Astrocyte (in vitro differentiated cells and primary cell): ENCODE data around the gene HMGCL. TPM values are rescaled to one million over a fixed set of nuclear protein-coding genes. Genes with fewer than 3 reads are reported as not detected.
"Not testable (repeated sequence)": the region's sequence is repeated elsewhere in the genome, so short reads cannot be mapped to it uniquely, and the experiment has no call there.

Source experiments
- DNase-seq: peaks from one replicate; pipeline ENCODE4 v3.0.0-alpha.2; 2010; ENCODE audit warnings: low read depth
- FAIRE-seq: peaks from 2 replicates; lab custom pipeline; 2011; peaks lifted over from hg19 to GRCh38; lab: Jason Lieb, UNC
- H2AFZ ChIP-seq: 2 replicates; pipeline ENCODE4 v1.6.0; 2012; ENCODE audit warnings: low read depth, low read length, inconsistent platforms
- H3K27ac ChIP-seq: 2 replicates; pipeline ENCODE4 v1.5.1; 2011; ENCODE audit warnings: low read depth, low read length, inconsistent platforms
- H3K27me3 ChIP-seq: 2 replicates; pipeline ENCODE4 v1.6.0; 2011; ENCODE audit warnings: low read length, inconsistent platforms; ENCODE audit not compliant: insufficient read depth
- H3K36me3 ChIP-seq: 2 replicates; pipeline ENCODE4 v1.5.1; 2011; ENCODE audit warnings: low read length, inconsistent platforms; ENCODE audit not compliant: insufficient read depth
- H3K4me1 ChIP-seq: 2 replicates; pipeline ENCODE4 v1.5.1; 2011; ENCODE audit warnings: low read length, inconsistent platforms; ENCODE audit not compliant: insufficient read depth
- H3K4me2 ChIP-seq: 2 replicates; pipeline ENCODE4 v1.6.0; 2012; ENCODE audit warnings: low read length, inconsistent platforms
- H3K4me3 ChIP-seq: 2 replicates; pipeline ENCODE4 v1.5.1; 2011; ENCODE audit warnings: low read depth, mild to moderate bottlenecking, low read length, inconsistent platforms; ENCODE audit not compliant: insufficient read depth
- H3K79me2 ChIP-seq: 2 replicates; pipeline ENCODE4 v1.6.0; 2012; ENCODE audit warnings: mild to moderate bottlenecking, low read length, inconsistent platforms; ENCODE audit not compliant: insufficient read depth
- H3K9ac ChIP-seq: 2 replicates; pipeline ENCODE4 v1.6.0; 2012; ENCODE audit warnings: mild to moderate bottlenecking, low read length, inconsistent platforms
- H3K9me3 ChIP-seq: 2 replicates; pipeline ENCODE4 v1.5.1; 2012; ENCODE audit warnings: low read depth, mild to moderate bottlenecking, low read length, inconsistent platforms; ENCODE audit not compliant: insufficient read depth
- H4K20me1 ChIP-seq: 2 replicates; pipeline ENCODE4 v1.6.0; 2012; ENCODE audit warnings: low read length, inconsistent platforms; ENCODE audit not compliant: insufficient read depth
- H3K27ac Mint-ChIP-seq: one replicate; pipeline ENCODE4 v1.8.0; 2021; ENCODE audit warnings: mild to moderate bottlenecking, mixed read lengths; ENCODE audit not compliant: unreplicated experiment
- H3K27me3 Mint-ChIP-seq: one replicate; pipeline ENCODE4 v1.8.0; 2021; ENCODE audit warnings: low read depth, mixed read lengths; ENCODE audit not compliant: unreplicated experiment
- H3K36me3 Mint-ChIP-seq: one replicate; pipeline ENCODE4 v1.8.0; 2021; ENCODE audit warnings: low read depth, mixed read lengths; ENCODE audit not compliant: unreplicated experiment
- H3K4me1 Mint-ChIP-seq: one replicate; pipeline ENCODE4 v1.8.0; 2021; ENCODE audit warnings: low read depth, mixed read lengths; ENCODE audit not compliant: unreplicated experiment
- H3K4me3 Mint-ChIP-seq: one replicate; pipeline ENCODE4 v1.8.0; 2021; ENCODE audit warnings: mild to moderate bottlenecking, moderate library complexity, mixed read lengths; ENCODE audit not compliant: unreplicated experiment
- H3K9me3 Mint-ChIP-seq: one replicate; pipeline ENCODE4 v1.8.0; 2021; ENCODE audit warnings: mild to moderate bottlenecking, mixed read lengths; ENCODE audit not compliant: unreplicated experiment
- EZH2 ChIP-seq: IDR thresholded peaks from 2 replicates; pipeline ENCODE4 v1.6.1; 2012; ENCODE audit warnings: mild to moderate bottlenecking, low read length, inconsistent platforms; ENCODE audit not compliant: insufficient read depth
- total RNA-seq: library from RNA; stranded (reverse); gene quantifications from 2 replicates; pipeline ENCODE4 v1.2.1, GENCODE V29; 2021
- TF ChIP-seq, protein P1 (sequence below): IDR thresholded peaks from 2 replicates; pipeline ENCODE4 v1.5.1; 2011; ENCODE audit warnings: low read depth, mild to moderate bottlenecking, inconsistent platforms, low read length, moderate library complexity; ENCODE audit not compliant: insufficient read depth

HMGCL gene
- total RNA-seq, 1 donor from 2014 or later, result 17.1 TPM

DNA sequence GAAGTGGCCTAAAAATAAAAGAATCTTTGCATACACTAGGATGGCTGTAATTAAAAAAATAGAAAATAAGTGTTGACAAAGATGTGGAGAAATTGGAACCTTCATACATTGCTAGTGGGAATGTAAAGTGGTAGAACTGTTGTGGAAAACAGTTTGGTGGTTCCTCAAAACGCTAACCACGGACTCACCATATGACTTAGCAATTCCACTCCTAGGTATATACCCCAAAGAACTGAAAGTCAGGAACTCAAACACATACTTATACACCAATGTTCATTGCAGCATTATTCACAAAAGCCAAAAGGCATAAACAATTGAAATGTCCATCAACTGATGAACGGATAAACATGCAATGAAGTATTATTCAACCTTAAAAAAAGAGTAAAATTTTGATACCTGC lies 10.8 kb upstream of the HMGCL start:
- Mint-ChIP-seq H3K27me3 (peaks cover 10% of the 10 kb centered on the region), H3K4me1 (peaks cover 4% of the 10 kb centered on the region), H3K9me3 (no peaks in the 10 kb centered on the region), H3K4me3 (no peak overlapping the region), H3K27ac (no peak overlapping the region), H3K36me3 (no peaks in the 10 kb centered on the region)
- Histone ChIP-seq H3K4me3 (no peak overlapping the region), H3K36me3 (no peaks in the 10 kb centered on the region), H4K20me1 (no peaks in the 10 kb centered on the region), H3K4me1 (no peaks in the 10 kb centered on the region), H3K27me3 (peaks cover 2% of the 10 kb centered on the region), H3K27ac (no peak overlapping the region), H3K9me3 (no peaks in the 10 kb centered on the region), H2AFZ (no peak overlapping the region), H3K4me2 (no peak overlapping the region), H3K79me2 (no peaks in the 10 kb centered on the region), H3K9ac (no peak overlapping the region)
- no peak for FAIRE-seq
- TF ChIP-seq EZH2, result no peak
- TF ChIP-seq, protein P1, sequence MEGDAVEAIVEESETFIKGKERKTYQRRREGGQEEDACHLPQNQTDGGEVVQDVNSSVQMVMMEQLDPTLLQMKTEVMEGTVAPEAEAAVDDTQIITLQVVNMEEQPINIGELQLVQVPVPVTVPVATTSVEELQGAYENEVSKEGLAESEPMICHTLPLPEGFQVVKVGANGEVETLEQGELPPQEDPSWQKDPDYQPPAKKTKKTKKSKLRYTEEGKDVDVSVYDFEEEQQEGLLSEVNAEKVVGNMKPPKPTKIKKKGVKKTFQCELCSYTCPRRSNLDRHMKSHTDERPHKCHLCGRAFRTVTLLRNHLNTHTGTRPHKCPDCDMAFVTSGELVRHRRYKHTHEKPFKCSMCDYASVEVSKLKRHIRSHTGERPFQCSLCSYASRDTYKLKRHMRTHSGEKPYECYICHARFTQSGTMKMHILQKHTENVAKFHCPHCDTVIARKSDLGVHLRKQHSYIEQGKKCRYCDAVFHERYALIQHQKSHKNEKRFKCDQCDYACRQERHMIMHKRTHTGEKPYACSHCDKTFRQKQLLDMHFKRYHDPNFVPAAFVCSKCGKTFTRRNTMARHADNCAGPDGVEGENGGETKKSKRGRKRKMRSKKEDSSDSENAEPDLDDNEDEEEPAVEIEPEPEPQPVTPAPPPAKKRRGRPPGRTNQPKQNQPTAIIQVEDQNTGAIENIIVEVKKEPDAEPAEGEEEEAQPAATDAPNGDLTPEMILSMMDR, result no peak
- no peak for DNase-seq

DNA sequence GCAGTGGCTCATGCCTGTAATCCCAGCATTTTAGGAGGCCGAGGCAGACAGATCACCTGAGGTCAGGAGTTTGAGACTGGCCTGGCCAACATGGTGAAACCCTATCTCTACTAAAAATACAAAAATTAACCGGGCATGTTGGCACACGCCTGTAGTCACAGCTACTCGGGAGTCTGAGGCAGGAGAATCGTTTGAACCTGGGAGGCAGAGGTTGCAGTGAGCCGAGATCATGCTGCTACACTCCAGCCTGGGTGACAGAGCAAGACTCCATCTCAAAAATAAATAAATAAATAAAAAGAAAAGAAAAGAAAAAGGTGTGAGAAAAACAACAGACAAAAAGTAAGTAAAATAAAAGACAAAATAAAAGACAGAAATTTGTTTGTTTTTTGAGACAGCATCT lies 8.9 kb upstream of the HMGCL start:
- H3K36me3 ChIP-seq, H3K27ac ChIP-seq, H3K4me1 ChIP-seq, H3K79me2 ChIP-seq, H3K9me3 ChIP-seq, FAIRE-seq, H3K27ac Mint-ChIP-seq, H2AFZ ChIP-seq, H3K4me1 Mint-ChIP-seq, DNase-seq, H3K9ac ChIP-seq, H3K4me3 ChIP-seq, H3K4me2 ChIP-seq, H4K20me1 ChIP-seq, H3K9me3 Mint-ChIP-seq, H3K4me3 Mint-ChIP-seq, H3K36me3 Mint-ChIP-seq, H3K27me3 ChIP-seq: not testable (repeated sequence)
- peaks cover 10% of the 10 kb centered on the region for H3K27me3 Mint-ChIP-seq

DNA sequence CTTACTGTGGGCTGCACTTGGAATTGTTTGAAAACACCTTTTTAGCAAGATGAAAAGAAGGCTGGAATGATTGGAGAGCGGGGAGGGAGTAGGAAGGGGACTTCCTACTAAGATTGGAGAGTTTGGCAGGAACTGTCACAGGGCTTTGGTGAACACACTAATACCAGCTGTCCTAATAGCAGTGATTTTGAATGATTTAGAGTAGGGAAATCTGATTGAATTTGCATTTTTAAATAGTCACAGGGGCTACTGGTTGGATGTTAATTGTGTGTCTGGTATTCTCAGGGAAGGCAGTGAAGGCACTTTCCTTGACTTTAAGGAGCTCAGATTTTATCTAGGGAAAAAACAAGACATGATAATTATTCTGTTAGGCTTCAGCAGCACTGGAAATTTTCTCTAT lies 2.5 kb upstream of the HMGCL start:
- Histone ChIP-seq H3K4me3 (no peak overlapping the region), H3K9me3 (no peaks in the 10 kb centered on the region), H3K27ac (no peak overlapping the region), H3K79me2 (peaks cover 16% of the 10 kb centered on the region), H3K9ac (no peak overlapping the region), H2AFZ (no peak overlapping the region), H3K4me1 (peaks cover 9% of the 10 kb centered on the region), H3K27me3 (no peaks in the 10 kb centered on the region), H3K4me2 (no peak overlapping the region), H3K36me3 (no peaks in the 10 kb centered on the region), H4K20me1 (no peaks in the 10 kb centered on the region)
- Mint-ChIP-seq H3K4me3 (no peak overlapping the region), H3K27me3 (no peaks in the 10 kb centered on the region), H3K4me1 (peaks cover 6% of the 10 kb centered on the region), H3K27ac (no peak overlapping the region), H3K9me3 (no peaks in the 10 kb centered on the region), H3K36me3 (no peaks in the 10 kb centered on the region)
- DNase-seq, result no peak
- TF ChIP-seq, protein P1, result no peak
- no peak for TF ChIP-seq EZH2
- no peak for FAIRE-seq

DNA sequence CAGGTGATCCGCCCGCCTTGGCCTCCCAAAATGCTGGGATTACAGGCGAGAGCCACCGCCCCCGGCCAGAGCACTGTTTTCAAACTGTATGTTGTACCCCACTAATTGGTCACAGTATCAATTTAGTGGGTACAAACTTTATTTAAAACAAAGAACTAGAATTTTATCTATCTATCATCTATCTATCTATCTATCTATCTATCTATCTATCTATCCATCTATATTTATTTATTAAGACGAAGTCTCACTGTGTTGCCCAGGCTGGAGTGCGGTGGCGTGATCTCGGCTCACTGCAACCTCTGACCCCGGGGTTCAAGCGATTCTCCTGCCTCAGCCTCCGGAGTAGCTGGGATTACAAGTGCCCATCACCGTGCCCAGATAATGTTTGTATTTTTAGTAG lies 1.4 kb upstream of the HMGCL start:
- H3K27me3 Mint-ChIP-seq, FAIRE-seq, H3K4me1 ChIP-seq, DNase-seq, H3K36me3 Mint-ChIP-seq, H3K36me3 ChIP-seq, H3K27ac ChIP-seq, H3K9ac ChIP-seq, H3K27ac Mint-ChIP-seq, H3K27me3 ChIP-seq, H3K4me2 ChIP-seq, H4K20me1 ChIP-seq, H3K9me3 Mint-ChIP-seq, H3K4me1 Mint-ChIP-seq, H3K4me3 Mint-ChIP-seq, H3K4me3 ChIP-seq, H2AFZ ChIP-seq, H3K9me3 ChIP-seq: not testable (repeated sequence)
- peaks cover 16% of the 10 kb centered on the region for H3K79me2 ChIP-seq
